H1 (cell line): ENCODE measurements around the gene AMBP. TPM values are rescaled to one million over a fixed set of nuclear protein-coding genes. Genes with fewer than 3 reads are reported as not detected.

Source experiments
- CTCF ChIA-PET: fragments of 300-600 bp; sonication (Branson Sonifier 250); formaldehyde crosslinking; loops from one replicate; lab custom pipeline; 2021; ENCODE audit not compliant: partially characterized antibody; lab: Charles Lee
- POLR2A ChIA-PET: fragments of 300-600 bp; sonication (Branson Sonifier 250); formaldehyde crosslinking; loops from one replicate; lab custom pipeline; 2021; ENCODE audit warnings: inconsistent platforms; ENCODE audit not compliant: partially characterized antibody; lab: Charles Lee
- DNase-seq, 2 experiments: peaks; one replicate each; pipeline versions ENCODE4 v3.0.0 to v3.0.0-alpha.2; 2010 to 2022; ENCODE audit warnings: low spot score in 2 of 2, low read depth in 1 of 2, mixed read lengths in 1 of 2
- FAIRE-seq: peaks from 2 replicates; lab custom pipeline; 2011; peaks lifted over from hg19 to GRCh38; lab: Jason Lieb, UNC
- H2AFZ ChIP-seq: 2 replicates; pipeline ENCODE4 v1.8.1; 2012; ENCODE audit warnings: low read length, inconsistent platforms
- H2AK5ac ChIP-seq: 2 replicates; pipeline ENCODE4 v1.6.1; 2013; ENCODE audit warnings: low read depth, low read length
- H2BK120ac ChIP-seq: replicated peaks from 2 replicates; pipeline ENCODE3; 2013; ENCODE audit warnings: low read depth, low read length, inconsistent platforms
- H2BK12ac ChIP-seq: 2 replicates; pipeline ENCODE4 v1.6.1; 2013; ENCODE audit warnings: low read depth, low read length
- H2BK15ac ChIP-seq: 2 replicates; pipeline ENCODE4 v1.6.1; 2013; ENCODE audit warnings: low read length
- H2BK20ac ChIP-seq: 2 replicates; pipeline ENCODE4 v1.6.1; 2013; ENCODE audit warnings: low read length
- H2BK5ac ChIP-seq: 2 replicates; pipeline ENCODE4 v1.6.1; 2013; ENCODE audit warnings: low read depth, low read length
- H3K14ac ChIP-seq: 2 replicates; pipeline ENCODE4 v1.6.1; 2013; ENCODE audit warnings: inconsistent platforms; ENCODE audit not compliant: insufficient read length
- H3K18ac ChIP-seq: 2 replicates; pipeline ENCODE4 v1.6.1; 2013; ENCODE audit warnings: low read length; ENCODE audit errors: extremely low read depth
- H3K23ac ChIP-seq: 2 replicates; pipeline ENCODE4 v1.6.1; 2013; ENCODE audit warnings: inconsistent platforms; ENCODE audit not compliant: insufficient read length
- H3K23me2 ChIP-seq: 2 replicates; pipeline ENCODE4 v1.6.1; 2013; ENCODE audit warnings: low read depth, low read length
- H3K27ac ChIP-seq: 2 replicates; pipeline ENCODE4 v1.6.1; 2011; ENCODE audit warnings: low read depth, low read length, inconsistent platforms
- H3K27me3 ChIP-seq, 4 experiments: replicated peaks in 1 of 4; 1 replicate in 1 of 4; 2 replicates in 3 of 4; pipeline versions ENCODE4 v1.6.1 to v1.8.1; 2011 to 2013; ENCODE audit warnings: low read length in 3 of 4, mild to moderate bottlenecking in 3 of 4, inconsistent platforms in 2 of 4, mixed read lengths in 2 of 4, moderate library complexity in 1 of 4; ENCODE audit not compliant: control insufficient read depth in 3 of 4, insufficient read depth in 3 of 4; ENCODE audit errors: extremely low read depth in 1 of 4
- H3K36me3 ChIP-seq, 4 experiments: 2 replicates each; pipeline versions ENCODE4 v1.6.1 to v1.8.1; 2011 to 2013; ENCODE audit warnings: mild to moderate bottlenecking in 4 of 4, low read length in 3 of 4, moderate library complexity in 2 of 4, control low read depth in 1 of 4, inconsistent platforms in 1 of 4; ENCODE audit not compliant: insufficient read depth in 4 of 4, control insufficient read depth in 2 of 4
- H3K4ac ChIP-seq: replicated peaks from 2 replicates; pipeline ENCODE3; 2013; ENCODE audit warnings: low read length, low read depth, mixed read lengths, inconsistent platforms; ENCODE audit not compliant: insufficient read length
- H3K4me1 ChIP-seq, 4 experiments: replicated peaks in 1 of 4; 1 replicate in 1 of 4; 2 replicates in 3 of 4; pipeline versions ENCODE4 v1.6.1 to v1.8.1; 2011 to 2013; ENCODE audit warnings: low read length in 3 of 4, inconsistent platforms in 2 of 4, mixed read lengths in 1 of 4; ENCODE audit not compliant: insufficient read depth in 4 of 4, control insufficient read depth in 3 of 4
- H3K4me2 ChIP-seq, 2 experiments: 2 replicates each; pipeline versions ENCODE4 v1.6.1 to v1.8.1; 2011 to 2013; ENCODE audit warnings: low read depth in 2 of 2, low read length in 2 of 2, control low read depth in 1 of 2, inconsistent platforms in 1 of 2, mild to moderate bottlenecking in 1 of 2; ENCODE audit not compliant: insufficient read depth in 1 of 2
- H3K4me3 ChIP-seq, 4 experiments: fragments of 200-600, 300-600 bp in 1 of 4; sonication (generic), shearing (Covaris generic), sonication (Bioruptor Twin) in 1 of 4; 2 replicates each; pipeline versions ENCODE4 v1.5.1 to v1.8.1; 2011 to 2016; ENCODE audit warnings: low read length in 4 of 4, low read depth in 3 of 4, control low read depth in 2 of 4, inconsistent platforms in 2 of 4, mild to moderate bottlenecking in 2 of 4, mixed read lengths in 1 of 4, moderate library complexity in 1 of 4; ENCODE audit not compliant: insufficient read depth in 2 of 4; ENCODE audit errors: extremely low read depth in 1 of 4
- H3K56ac ChIP-seq: replicated peaks from 2 replicates; pipeline ENCODE3; 2013; ENCODE audit warnings: low read depth, mild to moderate bottlenecking, mixed read lengths, low read length, inconsistent platforms; ENCODE audit not compliant: insufficient read length
- H3K79me1 ChIP-seq: 2 replicates; pipeline ENCODE4 v1.6.1; 2013; ENCODE audit warnings: low read depth, low read length, control low read depth
- H3K79me2 ChIP-seq, 2 experiments: 2 replicates each; pipeline versions ENCODE4 v1.6.1 to v1.8.1; 2012 to 2013; ENCODE audit warnings: low read length in 2 of 2, mild to moderate bottlenecking in 2 of 2, inconsistent platforms in 1 of 2; ENCODE audit not compliant: insufficient read depth in 2 of 2, control insufficient read depth in 1 of 2
- H3K9ac ChIP-seq, 4 experiments: replicated peaks in 1 of 4; 1 replicate in 1 of 4; 2 replicates in 3 of 4; pipeline versions ENCODE4 v1.6.1 to v1.8.1; 2011 to 2013; ENCODE audit warnings: low read depth in 3 of 4, low read length in 3 of 4, control low read depth in 2 of 4, mild to moderate bottlenecking in 2 of 4, moderate library complexity in 2 of 4, inconsistent platforms in 1 of 4; ENCODE audit errors: extremely low read depth in 1 of 4
- H3K9me3 ChIP-seq, 2 experiments: 2 replicates each; pipeline versions ENCODE4 v1.6.1 to v1.8.1; 2012 to 2013; ENCODE audit warnings: mild to moderate bottlenecking in 2 of 2, moderate library complexity in 2 of 2, control low read depth in 1 of 2, inconsistent platforms in 1 of 2, low read depth in 1 of 2, low read length in 1 of 2, mixed read lengths in 1 of 2; ENCODE audit not compliant: insufficient read depth in 2 of 2
- H4K20me1 ChIP-seq, 2 experiments: replicated peaks in 1 of 2; 2 replicates each; pipeline versions ENCODE3 to v1.8.1; 2011 to 2013; ENCODE audit warnings: inconsistent platforms in 2 of 2, low read length in 2 of 2, mild to moderate bottlenecking in 1 of 2; ENCODE audit not compliant: insufficient read depth in 2 of 2, control insufficient read depth in 1 of 2
- H4K5ac ChIP-seq: 2 replicates; pipeline ENCODE4 v1.6.1; 2013; ENCODE audit warnings: low read length, low read depth, mixed read lengths, inconsistent platforms; ENCODE audit not compliant: insufficient read length
- H4K8ac ChIP-seq: 2 replicates; pipeline ENCODE4 v1.8.0; 2013; ENCODE audit warnings: mild to moderate bottlenecking, moderate library complexity, low read length, inconsistent platforms; ENCODE audit not compliant: insufficient read depth; ENCODE audit errors: extremely low read depth
- H4K91ac ChIP-seq: replicated peaks from 2 replicates; pipeline ENCODE3; 2013; ENCODE audit warnings: low read length, mixed read lengths, inconsistent platforms; ENCODE audit not compliant: insufficient read length
- CHD1 ChIP-seq: IDR thresholded peaks from 2 replicates; pipeline ENCODE4 v1.6.1; 2012; ENCODE audit warnings: low read depth, low read length, improper control_type of control experiment
- JUND ChIP-seq: IDR thresholded peaks from 2 replicates; pipeline ENCODE4 v1.6.1; 2011; ENCODE audit warnings: mild to moderate bottlenecking, improper control_type of control experiment, low read length
- MAX ChIP-seq: IDR thresholded peaks from 2 replicates; pipeline ENCODE4 v1.6.1; 2012; ENCODE audit warnings: inconsistent platforms
- NANOG ChIP-seq: IDR thresholded peaks from 2 replicates; pipeline ENCODE4 v1.6.1; 2011; ENCODE audit warnings: low read length, low read depth, mild to moderate bottlenecking, inconsistent platforms; ENCODE audit not compliant: insufficient read depth, poor library complexity, severe bottlenecking
- WGBS, 2 experiments: shearing (Covaris generic) in 1 of 2; methylation state at CpG; one replicate each; pipeline versions ENCODE4 v1.1.6 to v1.1.7; 2013 to 2015; ENCODE audit warnings: low lambda C conversion rate in 2 of 2, mixed read lengths in 2 of 2, inconsistent platforms in 1 of 2, low coverage in 1 of 2, missing lambda C conversion rate in 1 of 2; ENCODE audit not compliant: insufficient replicate concordance in 2 of 2, insufficient coverage in 1 of 2, insufficient read length in 1 of 2; ENCODE audit errors: extremely low coverage in 1 of 2, missing lambda C conversion rate in 1 of 2; 5-methylcytosine and 5-hydroxymethylcytosine counted together
- polyA plus RNA-seq, 7 experiments: library from polyadenylated mRNA; depleted of rRNA in 3 of 7; stranded (reverse) in 5 of 7; unstranded in 2 of 7; fragments of >200 nt in 5 of 7; fragments of 200-250 nt in 2 of 7; gene quantifications; 1 replicate in 5 of 7; 2 replicates in 1 of 7; 4 replicates in 1 of 7; pipeline versions ENCODE4 v1.2.1 to v1.2.3, GENCODE V29; 2011 to 2013; ENCODE audit warnings: missing spikeins in 2 of 7, mixed read lengths in 2 of 7
- total RNA-seq: library from RNA; stranded (reverse); fragmentation: NEBNext Ultra II Directional; extraction: Animal tissue kit (Norgen Biotek cat#: 25700); gene quantifications from 2 replicates; pipeline ENCODE4 v1.2.1, GENCODE V29; 2021

The AMBP gene
- total and polyA plus RNA-seq, 2 of the 8 experiments (the other 6 are each of a cell fraction or from before 2014, with no cell fraction given): 3.0 to 4.0 TPM

- no peak overlapping the region for H2BK20ac ChIP-seq
- 80% methylated on average over 4 of the region's 4 CpGs; no CpG with 5 or more reads in 1 of the 2 experiments for WGBS, 2 experiments
- no peaks in the 10 kb centered on the region for H3K79me2 ChIP-seq
- H4K20me1 ChIP-seq: no peaks in the 10 kb centered on the region
- no peaks in the 10 kb centered on the region for H3K79me1 ChIP-seq
- H3K18ac ChIP-seq: no peak overlapping the region
- H3K23me2 ChIP-seq: no peaks in the 10 kb centered on the region
- H2AK5ac ChIP-seq: no peak overlapping the region
- no peaks in the 10 kb centered on the region for H3K36me3 ChIP-seq
- no peaks in the 10 kb centered on the region; a peak in 1 of 7 replicates for H3K4me1 ChIP-seq
- H2AFZ ChIP-seq: no peak overlapping the region
- H3K23ac ChIP-seq: no peak overlapping the region
- no peaks in the 10 kb centered on the region for H3K9me3 ChIP-seq
- H4K5ac ChIP-seq: no peak overlapping the region
- no peak overlapping the region for H3K27ac ChIP-seq
- no peak overlapping the region for H2BK12ac ChIP-seq
- DNase-seq: no peak
- H3K4me3 ChIP-seq: no peak overlapping the region
- no peak overlapping the region for H3K4me2 ChIP-seq
- FAIRE-seq: no peak
- H3K56ac ChIP-seq: no peak overlapping the region
- H3K9ac ChIP-seq: no peak overlapping the region
- H2BK120ac ChIP-seq: no peak overlapping the region
- CTCF ChIA-PET: interaction anchor here (0.8 to 3.1 kb wide), 9 partner anchors 10 to 201 kb away, joined by 3 to 16 read pairs (median 3); partner anchors contain the start of genes AMBP and KIF12
- POLR2A ChIA-PET: interaction anchor here (1.4 kb wide), 1 partner anchor 19 kb away, joined by 4 read pairs; no protein-coding TSS in a partner anchor
- H4K91ac ChIP-seq: no peak overlapping the region
- no peak overlapping the region for H3K4ac ChIP-seq
- no peak overlapping the region for H2BK5ac ChIP-seq
- H3K14ac ChIP-seq: no peak overlapping the region
- H4K8ac ChIP-seq: peak overlapping the region; percentile 15; the same call in 1 of the 2 replicates
- TF ChIP-seq MAX (no peak), NANOG (no peak), JUND (no peak), CHD1 (no peak)
- no peaks in the 10 kb centered on the region; a peak in 1 of 7 replicates for H3K27me3 ChIP-seq
- no peak overlapping the region for H2BK15ac ChIP-seq
These were observed 11.2 kb upstream of the AMBP start for GRCh38 chr9:114089206-114089840.
